ENCODE measurements around the gene CEMIP2. TPM values are rescaled to one million over a fixed set of nuclear protein-coding genes. Genes with fewer than 3 reads are reported as not detected.
A peak's percentile ranks its signal among the peaks of the same experiment; 100 is the strongest.

The CEMIP2 gene
- total RNA-seq, 1 donor from 2014 or later: 30.5 TPM

- DNase-seq (ENCODE audit: low read depth): no peak
These were observed 9.8 kb upstream of the CEMIP2 start for GRCh38 chr9:71778085-71778484.

GRCh38 chr9:71774920-71775319, 6.6 kb upstream of the CEMIP2 start:
- no peak for DNase-seq (ENCODE audit: low read depth)

GRCh38 chr9:71772726-71773125, 4.4 kb upstream of the CEMIP2 start:
- DNase-seq (ENCODE audit: low read depth): no peak

- no peak for DNase-seq (ENCODE audit: low read depth)
These were observed 1.9 kb upstream of the CEMIP2 start for GRCh38 chr9:71770170-71770569.

- peak; percentile 80 for DNase-seq (ENCODE audit: low read depth)
These were observed 1.2 kb upstream of the CEMIP2 start for GRCh38 chr9:71769175-71770161.

GRCh38 chr9:71767776-71768321, 464 bp downstream of the CEMIP2 start:
- peak; percentile 29 for DNase-seq (ENCODE audit: low read depth)

- no peak for DNase-seq (ENCODE audit: low read depth)
These were observed 1.0 kb downstream of the CEMIP2 start for GRCh38 chr9:71767163-71767775.

GRCh38 chr9:71766663-71767062, 1.6 kb downstream of the CEMIP2 start:
- DNase-seq (ENCODE audit: low read depth): no peak

- DNase-seq (ENCODE audit: low read depth): no peak
These were observed 2.6 kb downstream of the CEMIP2 start for GRCh38 chr9:71765693-71766092.

- no peak for DNase-seq (ENCODE audit: low read depth)
These were observed 3.4 kb downstream of the CEMIP2 start for GRCh38 chr9:71764891-71765290.

- DNase-seq (ENCODE audit: low read depth): no peak
These were observed 3.9 kb downstream of the CEMIP2 start for GRCh38 chr9:71764463-71764862.

- no peak for DNase-seq (ENCODE audit: low read depth)
These were observed 4.5 kb downstream of the CEMIP2 start for GRCh38 chr9:71763832-71764231.

- DNase-seq (ENCODE audit: low read depth): no peak
These were observed 5.2 kb downstream of the CEMIP2 start for GRCh38 chr9:71762900-71763653.

- no peak for DNase-seq (ENCODE audit: low read depth)
These were observed 6.4 kb downstream of the CEMIP2 start for GRCh38 chr9:71761938-71762353.

- peak; percentile 25 for DNase-seq (ENCODE audit: low read depth)
These were observed 7.4 kb downstream of the CEMIP2 start for GRCh38 chr9:71760901-71761300.

GRCh38 chr9:71758785-71759184, 9.5 kb downstream of the CEMIP2 start:
- DNase-seq (ENCODE audit: low read depth): no peak

- DNase-seq (ENCODE audit: low read depth): no peak
These were observed 10.0 kb downstream of the CEMIP2 start for GRCh38 chr9:71758277-71758676.

GRCh38 chr9:71756753-71757152, 11.6 kb downstream of the CEMIP2 start:
- no peak for DNase-seq (ENCODE audit: low read depth)

- no peak for DNase-seq (ENCODE audit: low read depth)
These were observed 12.4 kb downstream of the CEMIP2 start for GRCh38 chr9:71755869-71756268.

- DNase-seq (ENCODE audit: low read depth): no peak
These were observed 13.1 kb downstream of the CEMIP2 start for GRCh38 chr9:71755230-71755629.

GRCh38 chr9:71754151-71754550, 14.2 kb downstream of the CEMIP2 start:
- no peak for DNase-seq (ENCODE audit: low read depth)
